H1 (cell line): ENCODE results near the gene CTBP2. TPM values are rescaled to one million over a fixed set of nuclear protein-coding genes. Genes with fewer than 3 reads are reported as not detected.

ENCODE experiments used
- SAP30 ChIP-seq: fragments of 300-600 bp; sonication (generic); IDR thresholded peaks from 2 replicates; pipeline ENCODE4 v1.7.1; 2012; ENCODE audit warnings: low read length, moderate library complexity, mild to moderate bottlenecking, inconsistent platforms; ENCODE audit not compliant: insufficient read depth, insufficient replicate concordance
- SIN3A ChIP-seq, 2 experiments: IDR thresholded peaks in 1 of 2; conservative IDR thresholded peaks in 1 of 2; 2 replicates each; pipeline ENCODE4 v1.6.1; 2011 to 2012; ENCODE audit warnings: low read length in 2 of 2, improper control_type of control experiment in 1 of 2, low read depth in 1 of 2, mild to moderate bottlenecking in 1 of 2
- SIX5 ChIP-seq: IDR thresholded peaks from 2 replicates; pipeline ENCODE4 v1.6.1; 2011; ENCODE audit warnings: mild to moderate bottlenecking, low read depth, low read length
- YY1 ChIP-seq: IDR thresholded peaks from 2 replicates; pipeline ENCODE4 v1.6.1; 2011; ENCODE audit warnings: low read depth, mild to moderate bottlenecking, low read length
- polyA plus RNA-seq, 7 experiments: library from polyadenylated mRNA; depleted of rRNA in 3 of 7; stranded (reverse) in 5 of 7; unstranded in 2 of 7; fragments of >200 nt in 5 of 7; fragments of 200-250 nt in 2 of 7; gene quantifications; 1 replicate in 5 of 7; 2 replicates in 1 of 7; 4 replicates in 1 of 7; pipeline versions ENCODE4 v1.2.1 to v1.2.3, GENCODE V29; 2011 to 2013; ENCODE audit warnings: missing spikeins in 2 of 7, mixed read lengths in 2 of 7
- total RNA-seq: library from RNA; stranded (reverse); fragmentation: NEBNext Ultra II Directional; extraction: Animal tissue kit (Norgen Biotek cat#: 25700); gene quantifications from 2 replicates; pipeline ENCODE4 v1.2.1, GENCODE V29; 2021
- TF ChIP-seq, protein P1 (sequence below): fragments of 300-600 bp; sonication (generic); IDR thresholded peaks from 2 replicates; pipeline ENCODE4 v1.7.1; 2012; ENCODE audit warnings: low read length, moderate library complexity, mild to moderate bottlenecking, inconsistent platforms; ENCODE audit not compliant: insufficient replicate concordance

The CTBP2 gene
- total and polyA plus RNA-seq, 2 of the 8 experiments (the other 6 are each of a cell fraction or from before 2014, with no cell fraction given), result 208 to 221 TPM

GRCh38 chr10:125009661-125010161 lies 150.7 kb downstream of the CTBP2 start (continued):
- TF ChIP-seq, protein P1, sequence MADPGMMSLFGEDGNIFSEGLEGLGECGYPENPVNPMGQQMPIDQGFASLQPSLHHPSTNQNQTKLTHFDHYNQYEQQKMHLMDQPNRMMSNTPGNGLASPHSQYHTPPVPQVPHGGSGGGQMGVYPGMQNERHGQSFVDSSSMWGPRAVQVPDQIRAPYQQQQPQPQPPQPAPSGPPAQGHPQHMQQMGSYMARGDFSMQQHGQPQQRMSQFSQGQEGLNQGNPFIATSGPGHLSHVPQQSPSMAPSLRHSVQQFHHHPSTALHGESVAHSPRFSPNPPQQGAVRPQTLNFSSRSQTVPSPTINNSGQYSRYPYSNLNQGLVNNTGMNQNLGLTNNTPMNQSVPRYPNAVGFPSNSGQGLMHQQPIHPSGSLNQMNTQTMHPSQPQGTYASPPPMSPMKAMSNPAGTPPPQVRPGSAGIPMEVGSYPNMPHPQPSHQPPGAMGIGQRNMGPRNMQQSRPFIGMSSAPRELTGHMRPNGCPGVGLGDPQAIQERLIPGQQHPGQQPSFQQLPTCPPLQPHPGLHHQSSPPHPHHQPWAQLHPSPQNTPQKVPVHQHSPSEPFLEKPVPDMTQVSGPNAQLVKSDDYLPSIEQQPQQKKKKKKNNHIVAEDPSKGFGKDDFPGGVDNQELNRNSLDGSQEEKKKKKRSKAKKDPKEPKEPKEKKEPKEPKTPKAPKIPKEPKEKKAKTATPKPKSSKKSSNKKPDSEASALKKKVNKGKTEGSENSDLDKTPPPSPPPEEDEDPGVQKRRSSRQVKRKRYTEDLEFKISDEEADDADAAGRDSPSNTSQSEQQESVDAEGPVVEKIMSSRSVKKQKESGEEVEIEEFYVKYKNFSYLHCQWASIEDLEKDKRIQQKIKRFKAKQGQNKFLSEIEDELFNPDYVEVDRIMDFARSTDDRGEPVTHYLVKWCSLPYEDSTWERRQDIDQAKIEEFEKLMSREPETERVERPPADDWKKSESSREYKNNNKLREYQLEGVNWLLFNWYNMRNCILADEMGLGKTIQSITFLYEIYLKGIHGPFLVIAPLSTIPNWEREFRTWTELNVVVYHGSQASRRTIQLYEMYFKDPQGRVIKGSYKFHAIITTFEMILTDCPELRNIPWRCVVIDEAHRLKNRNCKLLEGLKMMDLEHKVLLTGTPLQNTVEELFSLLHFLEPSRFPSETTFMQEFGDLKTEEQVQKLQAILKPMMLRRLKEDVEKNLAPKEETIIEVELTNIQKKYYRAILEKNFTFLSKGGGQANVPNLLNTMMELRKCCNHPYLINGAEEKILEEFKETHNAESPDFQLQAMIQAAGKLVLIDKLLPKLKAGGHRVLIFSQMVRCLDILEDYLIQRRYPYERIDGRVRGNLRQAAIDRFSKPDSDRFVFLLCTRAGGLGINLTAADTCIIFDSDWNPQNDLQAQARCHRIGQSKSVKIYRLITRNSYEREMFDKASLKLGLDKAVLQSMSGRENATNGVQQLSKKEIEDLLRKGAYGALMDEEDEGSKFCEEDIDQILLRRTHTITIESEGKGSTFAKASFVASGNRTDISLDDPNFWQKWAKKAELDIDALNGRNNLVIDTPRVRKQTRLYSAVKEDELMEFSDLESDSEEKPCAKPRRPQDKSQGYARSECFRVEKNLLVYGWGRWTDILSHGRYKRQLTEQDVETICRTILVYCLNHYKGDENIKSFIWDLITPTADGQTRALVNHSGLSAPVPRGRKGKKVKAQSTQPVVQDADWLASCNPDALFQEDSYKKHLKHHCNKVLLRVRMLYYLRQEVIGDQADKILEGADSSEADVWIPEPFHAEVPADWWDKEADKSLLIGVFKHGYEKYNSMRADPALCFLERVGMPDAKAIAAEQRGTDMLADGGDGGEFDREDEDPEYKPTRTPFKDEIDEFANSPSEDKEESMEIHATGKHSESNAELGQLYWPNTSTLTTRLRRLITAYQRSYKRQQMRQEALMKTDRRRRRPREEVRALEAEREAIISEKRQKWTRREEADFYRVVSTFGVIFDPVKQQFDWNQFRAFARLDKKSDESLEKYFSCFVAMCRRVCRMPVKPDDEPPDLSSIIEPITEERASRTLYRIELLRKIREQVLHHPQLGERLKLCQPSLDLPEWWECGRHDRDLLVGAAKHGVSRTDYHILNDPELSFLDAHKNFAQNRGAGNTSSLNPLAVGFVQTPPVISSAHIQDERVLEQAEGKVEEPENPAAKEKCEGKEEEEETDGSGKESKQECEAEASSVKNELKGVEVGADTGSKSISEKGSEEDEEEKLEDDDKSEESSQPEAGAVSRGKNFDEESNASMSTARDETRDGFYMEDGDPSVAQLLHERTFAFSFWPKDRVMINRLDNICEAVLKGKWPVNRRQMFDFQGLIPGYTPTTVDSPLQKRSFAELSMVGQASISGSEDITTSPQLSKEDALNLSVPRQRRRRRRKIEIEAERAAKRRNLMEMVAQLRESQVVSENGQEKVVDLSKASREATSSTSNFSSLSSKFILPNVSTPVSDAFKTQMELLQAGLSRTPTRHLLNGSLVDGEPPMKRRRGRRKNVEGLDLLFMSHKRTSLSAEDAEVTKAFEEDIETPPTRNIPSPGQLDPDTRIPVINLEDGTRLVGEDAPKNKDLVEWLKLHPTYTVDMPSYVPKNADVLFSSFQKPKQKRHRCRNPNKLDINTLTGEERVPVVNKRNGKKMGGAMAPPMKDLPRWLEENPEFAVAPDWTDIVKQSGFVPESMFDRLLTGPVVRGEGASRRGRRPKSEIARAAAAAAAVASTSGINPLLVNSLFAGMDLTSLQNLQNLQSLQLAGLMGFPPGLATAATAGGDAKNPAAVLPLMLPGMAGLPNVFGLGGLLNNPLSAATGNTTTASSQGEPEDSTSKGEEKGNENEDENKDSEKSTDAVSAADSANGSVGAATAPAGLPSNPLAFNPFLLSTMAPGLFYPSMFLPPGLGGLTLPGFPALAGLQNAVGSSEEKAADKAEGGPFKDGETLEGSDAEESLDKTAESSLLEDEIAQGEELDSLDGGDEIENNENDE, result no peak
- no peak for TF ChIP-seq SAP30
- TF ChIP-seq SIN3A (conservative IDR thresholded peaks at IDR 0.05 in 1 of 2, IDR thresholded peaks at IDR 0.05 in 1 of 2; ENCODE audit: low read depth in 1 of 2, low read length in 2 of 2), result no peak
- TF ChIP-seq YY1, result no peak
- no peak for TF ChIP-seq SIX5
